ENCODE data around the gene MEF2D.

Gene MEF2D

DNA sequence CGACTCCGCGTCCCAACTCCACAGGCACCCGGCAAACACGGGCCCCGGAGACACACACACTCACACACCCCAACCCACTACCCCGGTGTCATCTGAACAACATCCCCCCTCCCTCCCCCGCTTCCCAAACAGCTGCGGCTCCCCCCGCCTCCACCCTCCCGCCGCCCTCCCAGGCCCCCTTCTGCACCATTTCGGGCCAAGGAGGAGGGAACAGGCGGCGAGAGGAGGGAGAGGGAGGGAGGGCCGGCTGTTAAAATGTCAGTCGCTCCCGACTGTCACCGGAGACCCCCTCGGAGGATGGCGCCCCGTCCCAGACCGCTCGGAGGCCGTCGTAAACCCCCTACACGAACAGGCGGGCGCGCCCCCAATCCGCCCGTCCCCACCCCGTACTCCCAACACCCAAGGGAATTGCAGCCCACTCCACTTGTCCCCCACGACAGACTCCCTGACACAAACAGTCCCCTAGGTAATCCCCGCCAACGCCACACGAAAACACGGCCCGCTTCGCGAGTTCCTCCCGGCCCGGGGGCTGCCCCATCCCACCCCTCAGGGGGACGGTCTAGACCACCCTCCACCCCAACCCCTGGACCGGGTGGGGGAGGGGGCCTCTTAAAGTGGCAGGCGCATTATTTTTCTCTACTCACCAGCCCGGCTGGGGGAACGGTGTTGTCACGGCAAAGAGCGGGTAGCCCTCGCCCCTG, 583 bp downstream of the MEF2D start:
- peak overlapping the region; percentile 96 for H3K27ac ChIP-seq (ENCODE audit: poor library complexity, severe bottlenecking)
- no peaks in the 10 kb centered on the region for H3K9me3 ChIP-seq (ENCODE audit: severe bottlenecking)
- TF ChIP-seq, protein P1, sequence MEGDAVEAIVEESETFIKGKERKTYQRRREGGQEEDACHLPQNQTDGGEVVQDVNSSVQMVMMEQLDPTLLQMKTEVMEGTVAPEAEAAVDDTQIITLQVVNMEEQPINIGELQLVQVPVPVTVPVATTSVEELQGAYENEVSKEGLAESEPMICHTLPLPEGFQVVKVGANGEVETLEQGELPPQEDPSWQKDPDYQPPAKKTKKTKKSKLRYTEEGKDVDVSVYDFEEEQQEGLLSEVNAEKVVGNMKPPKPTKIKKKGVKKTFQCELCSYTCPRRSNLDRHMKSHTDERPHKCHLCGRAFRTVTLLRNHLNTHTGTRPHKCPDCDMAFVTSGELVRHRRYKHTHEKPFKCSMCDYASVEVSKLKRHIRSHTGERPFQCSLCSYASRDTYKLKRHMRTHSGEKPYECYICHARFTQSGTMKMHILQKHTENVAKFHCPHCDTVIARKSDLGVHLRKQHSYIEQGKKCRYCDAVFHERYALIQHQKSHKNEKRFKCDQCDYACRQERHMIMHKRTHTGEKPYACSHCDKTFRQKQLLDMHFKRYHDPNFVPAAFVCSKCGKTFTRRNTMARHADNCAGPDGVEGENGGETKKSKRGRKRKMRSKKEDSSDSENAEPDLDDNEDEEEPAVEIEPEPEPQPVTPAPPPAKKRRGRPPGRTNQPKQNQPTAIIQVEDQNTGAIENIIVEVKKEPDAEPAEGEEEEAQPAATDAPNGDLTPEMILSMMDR (IDR thresholded peaks at IDR 0.05; ENCODE audit: poor library complexity, severe bottlenecking): no peak
- H3K4me1 ChIP-seq (ENCODE audit: insufficient read depth, poor library complexity, severe bottlenecking): peaks cover 51% of the 10 kb centered on the region
- no peaks in the 10 kb centered on the region for H3K27me3 ChIP-seq (ENCODE audit: insufficient read depth, poor library complexity, severe bottlenecking)
- ATAC-seq (ENCODE audit: low read depth): no peak
- H3K36me3 ChIP-seq (ENCODE audit: low read depth): 0 out of 2 replicates have a peak, but pooled peaks cover 7% of the 10 kb centered on the region
- peak overlapping the region; percentile 98 for H3K4me3 ChIP-seq (ENCODE audit: severe bottlenecking)
- DNase-seq (ENCODE audit: low spot score): no peak

DNA sequence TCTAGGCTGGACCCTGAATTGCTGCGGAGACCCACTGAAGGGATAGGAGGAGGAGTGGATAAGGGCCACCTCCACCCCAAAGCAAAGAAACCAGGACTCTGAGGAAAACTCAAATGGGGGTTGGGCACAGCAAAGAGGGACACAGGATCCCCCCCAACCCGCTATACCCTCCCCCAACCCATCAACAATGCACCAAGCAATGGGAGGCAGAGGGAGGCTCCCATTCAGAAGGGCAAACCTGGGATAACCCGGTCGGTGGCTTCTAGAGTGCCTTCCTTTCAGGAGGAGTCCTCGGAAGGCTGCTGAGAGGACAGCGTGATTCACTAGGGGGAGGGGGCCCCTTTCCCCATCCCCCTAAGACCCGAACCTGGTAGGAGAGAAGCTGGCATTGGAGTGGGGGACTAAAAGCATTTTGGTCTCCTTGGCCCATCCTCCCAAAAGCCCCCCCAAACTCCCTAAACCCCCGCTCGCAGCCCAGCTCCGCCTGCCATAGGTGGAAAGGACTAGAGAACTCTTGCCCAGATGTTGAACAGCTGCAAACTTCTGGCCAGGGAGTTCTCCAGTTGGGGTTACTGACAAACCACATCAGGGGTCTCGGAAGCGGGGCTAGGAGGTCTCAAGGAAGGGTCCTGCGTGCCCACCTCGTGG, 1.3 kb downstream of the MEF2D start:
- no peaks in the 10 kb centered on the region for H3K9me3 ChIP-seq (ENCODE audit: severe bottlenecking)
- peak overlapping the region; percentile 96 for H3K27ac ChIP-seq (ENCODE audit: poor library complexity, severe bottlenecking)
- H3K4me1 ChIP-seq (ENCODE audit: insufficient read depth, poor library complexity, severe bottlenecking): peaks cover 46% of the 10 kb centered on the region
- TF ChIP-seq, protein P1 (IDR thresholded peaks at IDR 0.05; ENCODE audit: poor library complexity, severe bottlenecking): no peak
- H3K27me3 ChIP-seq (ENCODE audit: insufficient read depth, poor library complexity, severe bottlenecking): no peaks in the 10 kb centered on the region
- H3K36me3 ChIP-seq (ENCODE audit: low read depth): 0 out of 2 replicates have a peak, but pooled peaks cover 7% of the 10 kb centered on the region
- ATAC-seq (ENCODE audit: low read depth) (no peak), DNase-seq (ENCODE audit: low spot score) (no peak)
- H3K4me3 ChIP-seq (ENCODE audit: severe bottlenecking): peak overlapping the region; percentile 98

DNA sequence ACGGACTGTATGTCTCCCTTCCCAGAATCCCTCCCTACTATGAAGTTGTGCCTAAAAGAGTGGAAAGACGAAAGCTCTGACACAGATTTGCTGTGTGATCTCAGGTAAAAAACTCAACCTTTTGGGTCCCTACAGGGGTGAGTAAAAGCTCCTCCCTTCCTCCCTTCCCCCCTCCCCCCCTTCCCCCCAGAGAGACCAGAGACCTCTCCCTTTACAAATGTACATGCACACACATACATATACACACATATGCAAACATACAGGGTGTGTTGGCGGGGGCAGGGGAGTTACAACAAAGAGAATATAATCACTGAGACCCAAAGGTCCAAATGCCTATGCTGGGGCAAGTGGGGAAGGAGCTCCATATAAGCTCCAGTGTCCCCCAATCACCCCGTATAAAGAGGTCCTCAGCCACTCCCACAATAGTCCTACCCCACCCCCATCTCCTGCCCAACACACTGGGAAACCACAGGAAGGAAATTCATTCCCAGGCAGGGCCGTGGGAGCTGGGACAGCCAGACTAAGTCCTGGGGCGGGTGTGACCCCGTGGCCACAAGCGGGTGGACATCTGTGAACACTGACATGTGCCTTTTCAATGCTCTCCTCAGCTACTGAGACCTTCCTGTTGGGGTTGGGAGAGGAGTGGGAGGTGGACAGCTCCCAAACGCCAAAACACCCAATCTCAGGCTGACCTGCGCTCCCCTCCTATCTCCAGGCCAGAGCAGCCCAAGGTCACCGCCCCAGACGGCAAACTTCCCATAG, 2.0 kb downstream of the MEF2D start:
- H3K4me1 ChIP-seq (ENCODE audit: insufficient read depth, poor library complexity, severe bottlenecking): peaks cover 39% of the 10 kb centered on the region
- DNase-seq (ENCODE audit: low spot score) (no peak), ATAC-seq (ENCODE audit: low read depth) (no peak)
- no peaks in the 10 kb centered on the region for H3K9me3 ChIP-seq (ENCODE audit: severe bottlenecking)
- no peaks in the 10 kb centered on the region for H3K27me3 ChIP-seq (ENCODE audit: insufficient read depth, poor library complexity, severe bottlenecking)
- 0 out of 2 replicates have a peak, but pooled peaks cover 7% of the 10 kb centered on the region for H3K36me3 ChIP-seq (ENCODE audit: low read depth)
- H3K4me3 ChIP-seq (ENCODE audit: severe bottlenecking): peak overlapping the region; percentile 98
- TF ChIP-seq, protein P1 (IDR thresholded peaks at IDR 0.05; ENCODE audit: poor library complexity, severe bottlenecking): no peak
- peak overlapping the region; percentile 96 for H3K27ac ChIP-seq (ENCODE audit: poor library complexity, severe bottlenecking)

DNA sequence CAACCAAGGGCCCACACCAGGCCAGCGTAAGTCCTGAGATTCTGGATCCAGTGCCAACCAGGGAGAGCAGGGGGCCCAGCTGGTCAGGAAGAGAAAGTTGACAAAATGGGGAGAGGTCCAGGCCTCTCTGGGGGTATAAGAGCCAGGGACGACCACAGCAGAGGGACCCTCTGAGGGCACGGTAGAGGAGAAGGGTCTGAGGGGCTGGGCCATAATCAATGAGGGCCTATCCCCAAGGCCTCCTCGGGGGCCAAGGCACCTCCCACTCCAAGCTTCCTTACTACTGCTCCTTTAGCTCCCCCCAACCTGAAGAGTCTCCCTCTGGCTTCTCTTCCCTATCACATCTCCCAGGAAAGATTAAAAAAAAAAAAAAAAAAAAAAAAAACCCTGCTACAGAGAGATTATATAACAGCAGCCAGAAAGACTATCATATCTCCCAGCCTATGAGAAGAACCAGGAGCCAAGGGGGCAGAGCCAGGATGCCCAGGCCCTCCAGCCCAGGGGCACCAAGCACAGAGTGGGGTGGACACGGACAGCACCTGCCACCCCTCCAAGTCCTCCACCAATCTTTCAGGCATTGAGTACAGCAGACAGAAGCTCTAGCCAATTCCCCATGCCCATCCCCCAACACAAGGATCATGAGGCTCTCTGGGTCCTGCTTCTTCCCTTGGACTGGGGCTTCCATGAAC, 2.7 kb downstream of the MEF2D start:
- Histone ChIP-seq H3K4me3 (ENCODE audit: severe bottlenecking) (no peak overlapping the region), H3K36me3 (ENCODE audit: low read depth) (0 out of 2 replicates have a peak, but pooled peaks cover 7% of the 10 kb centered on the region), H3K27ac (ENCODE audit: poor library complexity, severe bottlenecking) (peak overlapping the region; percentile 96), H3K4me1 (ENCODE audit: insufficient read depth, poor library complexity, severe bottlenecking) (peaks cover 31% of the 10 kb centered on the region), H3K9me3 (ENCODE audit: severe bottlenecking) (no peaks in the 10 kb centered on the region), H3K27me3 (ENCODE audit: insufficient read depth, poor library complexity, severe bottlenecking) (no peaks in the 10 kb centered on the region)
- DNase-seq (ENCODE audit: low spot score): no peak
- TF ChIP-seq, protein P1 (IDR thresholded peaks at IDR 0.05; ENCODE audit: poor library complexity, severe bottlenecking): no peak
- ATAC-seq (ENCODE audit: low read depth): no peak
